Thyroid gland (tissue), 4 donors: ENCODE results near the gene ARX. TPM values are rescaled to one million over a fixed set of nuclear protein-coding genes. Genes with fewer than 3 reads are reported as not detected.

Experiments
- DNase-seq, 2 donors: peaks; one replicate each; pipeline ENCODE4 v3.0.0-alpha.2; 2019
- H3K27ac ChIP-seq, 3 donors: fragments of 200-600 bp; sonication (generic); 1 replicate in 2 of 3; 2 replicates in 1 of 3; pipeline ENCODE4 v1.5.1; 2016 to 2019; ENCODE audit warnings: mild to moderate bottlenecking in 1 of 3, moderate library complexity in 1 of 3
- H3K27me3 ChIP-seq: fragments of 200-600 bp; sonication (generic); one replicate; pipeline ENCODE4 v1.5.1; 2019
- H3K36me3 ChIP-seq, 2 donors: fragments of 200-600 bp; sonication (generic); one replicate each; pipeline ENCODE4 v1.5.1; 2016 to 2019
- H3K4me1 ChIP-seq, 2 donors: fragments of 200-600 bp; sonication (generic); one replicate each; pipeline ENCODE4 v1.5.1; 2017 to 2019
- H3K4me3 ChIP-seq, 3 donors: fragments of 200-600 bp; sonication (generic); replicated peaks in 1 of 3; 1 replicate in 2 of 3; 2 replicates in 1 of 3; pipeline ENCODE4 v1.5.1; 2016; ENCODE audit warnings: mild to moderate bottlenecking in 1 of 3
- H3K9me3 ChIP-seq: fragments of 200-600 bp; sonication (generic); one replicate; pipeline ENCODE4 v1.5.1; 2017
- CTCF ChIP-seq, 6 experiments: fragments of 200-600 bp in 3 of 6; fragments of 450-650 bp in 3 of 6; sonication (generic) in 3 of 6; IDR thresholded peaks; one replicate each; pipeline ENCODE4 v1.5.1; 2016 to 2019; ENCODE audit warnings: antibody characterized with exemption in 6 of 6, mild to moderate bottlenecking in 2 of 6, inconsistent platforms in 1 of 6, moderate library complexity in 1 of 6
- POLR2A ChIP-seq, 2 donors: fragments of 450-650 bp; IDR thresholded peaks; one replicate each; pipeline ENCODE4 v1.6.1; 2017; ENCODE audit warnings: antibody characterized with exemption in 2 of 2, mild to moderate bottlenecking in 2 of 2, moderate library complexity in 1 of 2
- WGBS, 2 donors: methylation state at CpG; one replicate each; pipeline ENCODE4 v1.1.5; 2017; 5-methylcytosine and 5-hydroxymethylcytosine counted together
- intact Hi-C: fragments of 100-400 bp; cut with DNase I; formaldehyde crosslinking; loops from one replicate; pipeline ENCODE4 v1.15.1; 2023
- total RNA-seq, 4 donors: library from RNA; depleted of rRNA; stranded (reverse); fragments of >200 nt; gene quantifications; one replicate each; pipeline ENCODE4 v1.2.3, GENCODE V29; 2016

Gene ARX
- total RNA-seq, 4 donors from 2014 or later, result 1.9 TPM; not detected in 3

GRCh38 chrX:25001808-25002660 is 13.7 kb downstream of the ARX start:
- no peak overlapping the region for H3K27ac ChIP-seq
- no peaks in the 10 kb centered on the region for H3K36me3 ChIP-seq
- no peak for DNase-seq
- no peak overlapping the region for H3K4me3 ChIP-seq
- WGBS, 2 donors, result 87 to 90% methylated on average over 6 of the region's 65 CpGs
- intact Hi-C loops, result no loop called here
- no peak for TF ChIP-seq POLR2A (IDR thresholded peaks at IDR 0.05)
- no peak for TF ChIP-seq CTCF (IDR thresholded peaks at IDR 0.05)
- no peaks in the 10 kb centered on the region for H3K9me3 ChIP-seq
- peaks cover 9 to 12% of the 10 kb centered on the region in 2 donors for H3K4me1 ChIP-seq
- H3K27me3 ChIP-seq, result peaks cover 23% of the 10 kb centered on the region

- H3K36me3 ChIP-seq, result no peaks in the 10 kb centered on the region
- WGBS, 2 donors, result 97 to 99% methylated on average over 8 of the region's 8 CpGs
- intact Hi-C loops, result no loop called here
- H3K27ac ChIP-seq, result no peak overlapping the region
- H3K9me3 ChIP-seq, result no peaks in the 10 kb centered on the region
- DNase-seq, result no peak
- TF ChIP-seq POLR2A (IDR thresholded peaks at IDR 0.05) (no peak), CTCF (IDR thresholded peaks at IDR 0.05) (no peak)
- H3K4me3 ChIP-seq, result no peak overlapping the region
- peaks cover 0 to under 1% of the 10 kb centered on the region in 2 donors for H3K4me1 ChIP-seq
- H3K27me3 ChIP-seq, result peaks cover 11% of the 10 kb centered on the region
Observed at GRCh38 chrX:24999511-24999910, 16.3 kb downstream of the ARX start.

DNA sequence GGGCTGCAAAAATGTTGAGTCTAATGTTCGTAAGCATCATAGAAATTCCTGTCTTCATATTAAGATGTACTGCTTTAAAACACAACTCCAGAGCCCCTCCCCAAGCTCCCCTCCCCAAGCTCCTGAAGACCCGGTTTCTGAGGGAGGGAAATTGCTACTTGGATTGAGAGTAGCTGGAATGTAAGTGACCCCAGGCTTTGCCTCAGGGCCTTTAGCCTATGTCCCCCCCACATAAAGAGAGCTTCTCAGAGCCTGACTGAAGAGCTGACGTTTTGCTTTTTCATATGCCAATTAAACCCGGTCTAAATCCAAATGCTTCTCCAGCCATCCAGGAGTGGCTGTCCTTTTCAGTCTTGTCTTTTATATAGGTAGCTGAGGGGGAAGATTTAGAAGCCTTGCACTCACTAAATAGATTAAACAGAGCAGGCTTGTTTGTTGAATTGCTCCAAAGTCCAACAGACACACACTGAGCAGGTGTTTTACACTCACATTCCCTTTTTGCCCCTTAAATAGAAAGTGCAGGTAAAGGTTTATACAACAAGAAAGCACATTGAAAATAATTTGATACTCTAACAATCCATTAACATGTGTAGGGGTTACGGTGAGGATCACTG is 19.6 kb downstream of the ARX start:
- no peaks in the 10 kb centered on the region for H3K36me3 ChIP-seq
- H3K27ac ChIP-seq, result no peak overlapping the region
- no peaks in the 10 kb centered on the region for H3K27me3 ChIP-seq
- H3K4me3 ChIP-seq, result no peak overlapping the region
- DNase-seq, result no peak
- WGBS, 2 donors, result 86 to 88% methylated on average over 5 of the region's 5 CpGs
- H3K9me3 ChIP-seq, result no peaks in the 10 kb centered on the region
- TF ChIP-seq POLR2A (IDR thresholded peaks at IDR 0.05) (no peak), CTCF (IDR thresholded peaks at IDR 0.05) (no peak)
- no peaks in the 10 kb centered on the region for H3K4me1 ChIP-seq
- intact Hi-C loops, result no loop called here

GRCh38 chrX:24993879-24994278 is 21.9 kb downstream of the ARX start:
- no peak overlapping the region for H3K27ac ChIP-seq
- no peaks in the 10 kb centered on the region for H3K4me1 ChIP-seq
- no peaks in the 10 kb centered on the region for H3K36me3 ChIP-seq
- no peaks in the 10 kb centered on the region for H3K27me3 ChIP-seq
- TF ChIP-seq CTCF (IDR thresholded peaks at IDR 0.05) (no peak), POLR2A (IDR thresholded peaks at IDR 0.05) (no peak)
- H3K9me3 ChIP-seq, result no peaks in the 10 kb centered on the region
- no peak overlapping the region for H3K4me3 ChIP-seq
- DNase-seq, result no peak
- intact Hi-C loops, result no loop called here
- WGBS, 2 donors, result 89 to 95% methylated on average over 8 of the region's 8 CpGs

DNA sequence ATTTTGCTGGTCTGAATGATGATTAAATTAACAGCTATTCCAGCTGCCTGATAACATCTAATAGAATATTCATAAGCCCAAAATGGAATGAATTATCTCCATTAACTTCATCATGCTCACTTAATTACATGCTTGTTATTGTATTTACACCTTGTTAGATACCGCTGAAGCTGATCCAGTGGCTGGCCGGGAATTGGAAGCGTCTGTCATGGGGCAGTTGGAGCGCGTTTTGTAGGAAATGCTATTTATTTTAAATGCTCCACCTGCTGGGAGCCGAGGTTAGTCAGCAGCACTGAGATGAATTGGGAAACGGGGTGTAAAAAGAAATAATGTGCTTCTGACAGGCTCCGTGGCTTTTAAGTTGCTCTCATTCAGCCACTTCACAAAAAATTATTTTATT is 25.2 kb downstream of the ARX start:
- Histone ChIP-seq H3K9me3 (no peaks in the 10 kb centered on the region), H3K27me3 (no peaks in the 10 kb centered on the region), H3K36me3 (no peaks in the 10 kb centered on the region), H3K27ac (no peak overlapping the region), H3K4me3 (no peak overlapping the region), H3K4me1 (no peaks in the 10 kb centered on the region)
- WGBS, 2 donors, result 87 to 90% methylated on average over 8 of the region's 8 CpGs
- intact Hi-C loops, result no loop called here
- no peak for DNase-seq
- TF ChIP-seq POLR2A (IDR thresholded peaks at IDR 0.05) (no peak), CTCF (IDR thresholded peaks at IDR 0.05) (no peak)
